ENCODE measurements around the gene ZC2HC1B. TPM values are rescaled to one million over a fixed set of nuclear protein-coding genes. Genes with fewer than 3 reads are reported as not detected.

ZC2HC1B gene
- total RNA-seq, 2 experiments from 2014 or later, result not detected

DNA sequence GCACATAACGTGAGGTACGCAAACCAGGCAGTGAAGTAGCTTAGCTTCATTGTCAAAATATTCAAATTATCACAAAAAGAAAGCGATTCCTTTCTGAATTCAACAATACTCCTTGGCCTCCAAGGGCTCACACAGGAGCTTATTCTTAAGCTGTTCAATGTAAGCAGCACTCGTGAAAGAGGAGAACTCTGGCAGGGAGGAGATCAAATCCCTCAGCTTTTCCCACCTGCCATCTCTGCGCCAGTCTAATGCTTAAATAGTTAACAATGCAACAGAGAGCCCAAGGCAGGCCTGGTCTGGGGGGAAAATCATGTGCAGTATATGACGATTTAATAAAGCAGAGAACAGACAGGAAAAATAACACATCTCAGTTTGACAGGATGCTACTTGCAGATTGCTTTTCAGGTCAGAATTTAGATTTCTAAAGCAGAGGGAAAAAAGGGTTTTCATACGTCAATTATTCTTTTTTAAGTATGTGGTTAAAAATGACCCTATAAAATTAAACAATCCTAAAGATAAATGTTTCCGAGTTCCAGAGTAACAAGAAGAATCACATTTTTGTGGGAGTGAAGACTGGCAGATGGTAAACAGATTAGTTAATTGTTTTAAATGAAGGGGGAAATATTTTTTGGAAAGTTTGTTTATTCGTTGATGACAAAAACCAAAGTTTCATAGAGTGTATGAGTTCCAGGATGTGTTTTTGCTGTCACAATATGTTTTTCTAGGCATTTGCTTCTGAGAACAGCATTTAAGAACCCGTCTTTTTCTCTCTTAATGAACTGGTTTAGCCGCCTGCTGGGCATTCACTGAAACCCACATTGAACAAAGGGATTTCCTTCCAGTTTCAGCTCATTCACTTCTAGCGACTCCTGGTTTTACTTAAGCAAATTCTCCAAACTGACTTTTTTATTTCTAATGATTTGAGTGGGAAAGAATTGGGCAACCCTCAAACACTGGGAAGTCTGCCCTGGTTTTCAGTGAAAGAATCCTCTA is 97.9 kb downstream of the ZC2HC1B start:
- Mint-ChIP-seq H3K36me3 (ENCODE audit: low read depth) (no peaks in the 10 kb centered on the region), H3K27me3 (no peaks in the 10 kb centered on the region), H3K27ac (no peak overlapping the region), H3K4me3 (no peak overlapping the region), H3K9me3 (no peaks in the 10 kb centered on the region), H3K4me1 (no peaks in the 10 kb centered on the region)
- ChIA-PET CTCF (interaction anchor here (1.7 kb wide), 1 partner anchor 23 kb away, joined by 5 read pairs; no protein-coding TSS in a partner anchor), POLR2A (interaction anchor here (1.7 kb wide), 1 partner anchor 9 kb away, joined by 4 read pairs; no protein-coding TSS in a partner anchor)
- no peak for DNase-seq

DNA sequence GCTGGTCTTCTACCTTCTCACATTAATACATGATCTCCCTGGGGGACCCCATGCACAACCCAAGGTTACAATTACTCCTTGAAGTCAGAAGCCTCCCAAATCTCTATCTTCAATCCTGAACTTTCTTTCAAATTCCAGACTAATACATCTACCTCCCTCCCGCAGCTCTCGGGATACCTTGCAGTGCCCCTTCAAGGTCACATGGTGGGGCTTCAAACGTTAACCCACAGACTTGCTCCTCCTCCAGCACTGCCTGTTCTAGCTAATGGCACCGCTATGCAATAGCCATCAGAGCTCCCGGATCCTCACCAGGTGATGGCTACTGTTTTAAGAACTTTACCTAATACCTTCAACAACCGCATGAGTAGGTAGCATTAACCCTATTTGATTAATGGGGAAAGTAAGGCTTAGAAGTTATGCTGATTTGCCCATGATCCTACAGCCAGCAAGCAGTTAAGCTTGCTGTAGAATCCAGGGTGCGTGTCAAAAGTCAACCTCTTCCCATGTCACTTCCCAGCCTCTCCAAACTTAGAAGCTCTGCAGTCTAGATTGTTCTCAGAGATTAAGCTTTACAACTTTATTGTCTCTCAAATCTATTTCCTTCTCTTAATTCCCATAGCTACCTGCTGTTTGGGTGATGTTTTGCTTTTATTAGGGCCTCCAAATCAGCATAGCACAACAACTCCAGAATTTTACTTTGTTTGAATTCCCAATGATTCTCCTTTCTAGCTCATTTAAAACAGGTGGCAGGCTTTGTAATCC is 99.1 kb downstream of the ZC2HC1B start:
- ChIA-PET CTCF (interaction anchor here (0.9 to 2.5 kb wide), 2 partner anchors 23 to 388 kb away, joined by 3 to 12 read pairs; no protein-coding TSS in a partner anchor), POLR2A (interaction anchor here (1.7 kb wide), 1 partner anchor 10 kb away, joined by 4 read pairs; no protein-coding TSS in a partner anchor)
- H3K4me3 Mint-ChIP-seq, result no peak overlapping the region
- H3K9me3 Mint-ChIP-seq, result no peaks in the 10 kb centered on the region
- H3K4me1 Mint-ChIP-seq, result no peaks in the 10 kb centered on the region
- no peaks in the 10 kb centered on the region for H3K36me3 Mint-ChIP-seq (ENCODE audit: low read depth)
- no peak overlapping the region for H3K27ac Mint-ChIP-seq
- DNase-seq, result no peak
- H3K27me3 Mint-ChIP-seq, result no peaks in the 10 kb centered on the region

DNA sequence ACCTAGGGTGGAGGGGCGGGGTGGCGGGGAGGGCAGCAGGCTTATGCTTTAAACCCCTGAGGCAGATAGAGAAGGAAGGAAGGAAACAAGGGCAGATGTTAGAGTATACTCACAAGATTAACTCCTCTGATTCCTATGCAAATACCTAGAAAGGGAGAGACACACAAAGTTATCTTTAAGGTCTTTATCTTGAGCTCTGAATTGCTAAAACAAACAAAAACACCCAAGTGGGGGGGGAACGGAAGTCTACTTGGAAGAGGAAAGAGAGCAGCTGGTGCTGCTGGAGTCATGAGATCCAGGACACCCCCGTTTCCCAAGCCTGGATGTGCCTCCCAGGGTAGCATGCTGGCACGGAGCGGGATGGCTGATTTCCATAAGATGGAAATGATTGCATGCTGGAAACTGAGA is 100.4 kb downstream of the ZC2HC1B start:
- Mint-ChIP-seq H3K4me1 (no peaks in the 10 kb centered on the region), H3K27ac (no peak overlapping the region), H3K9me3 (no peaks in the 10 kb centered on the region), H3K27me3 (no peaks in the 10 kb centered on the region), H3K4me3 (no peak overlapping the region), H3K36me3 (ENCODE audit: low read depth) (no peaks in the 10 kb centered on the region)
- ChIA-PET CTCF (interaction anchor here (2.5 kb wide), 1 partner anchor 25 kb away, joined by 12 read pairs; no protein-coding TSS in a partner anchor), POLR2A (no interaction called here)
- no peak for DNase-seq

DNA sequence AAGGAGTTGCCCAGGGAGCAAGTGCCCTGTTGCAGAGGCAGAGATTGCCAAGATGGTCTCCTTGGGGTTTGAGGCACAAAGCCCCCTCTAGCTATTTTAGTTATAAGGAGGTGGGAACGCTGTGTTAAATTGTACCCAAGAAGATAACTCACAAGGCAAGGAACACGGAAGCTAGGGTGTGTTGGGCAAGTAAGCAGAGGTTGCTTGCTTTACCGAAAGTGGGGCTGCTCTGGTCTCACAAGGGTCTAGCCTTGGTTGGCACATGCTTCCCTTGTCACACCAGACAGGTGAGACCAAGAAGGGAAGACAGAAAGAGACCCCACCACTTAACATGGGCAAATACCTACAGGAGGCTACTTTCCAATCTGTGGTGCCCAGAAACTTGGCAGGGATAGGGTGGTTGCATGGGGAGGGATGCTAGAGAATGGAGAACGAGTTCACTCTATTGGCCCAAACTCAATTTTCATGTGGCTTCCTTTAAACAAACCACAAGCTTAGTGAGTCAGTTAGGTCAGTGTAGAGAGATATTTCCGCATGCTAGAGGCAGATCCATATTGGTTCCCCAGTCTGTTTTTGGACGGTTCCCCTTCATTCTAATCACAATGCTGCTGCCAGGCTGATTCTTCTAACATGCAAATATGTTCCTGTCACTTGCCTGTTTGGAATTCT is 101.4 kb downstream of the ZC2HC1B start:
- no peaks in the 10 kb centered on the region for H3K27me3 Mint-ChIP-seq
- CTCF ChIA-PET, result no interaction called here

DNA sequence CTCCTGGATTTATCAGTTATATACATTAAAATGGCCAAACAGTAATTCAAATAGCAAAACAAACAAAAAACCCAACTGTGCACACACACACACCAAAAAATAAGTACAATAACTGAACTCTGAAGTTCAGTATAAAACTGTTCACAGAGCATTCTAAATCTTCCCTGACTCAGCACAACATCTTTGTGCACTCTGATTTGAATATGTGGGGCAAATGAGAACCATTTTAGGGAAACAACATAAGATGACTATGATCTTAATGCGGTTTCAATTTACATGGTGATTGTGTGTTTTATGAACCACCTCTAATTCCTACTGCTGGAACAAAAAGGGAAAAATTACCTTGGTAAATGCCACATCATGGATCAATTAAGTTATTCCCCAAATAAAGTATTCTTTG is 102.0 kb downstream of the ZC2HC1B start:
- Mint-ChIP-seq H3K27ac (no peak overlapping the region), H3K4me1 (no peaks in the 10 kb centered on the region), H3K36me3 (ENCODE audit: low read depth) (no peaks in the 10 kb centered on the region), H3K27me3 (peaks cover 2% of the 10 kb centered on the region), H3K9me3 (no peaks in the 10 kb centered on the region), H3K4me3 (no peak overlapping the region)
- CTCF ChIA-PET, result no interaction called here
- POLR2A ChIA-PET, result no interaction called here
- no peak for DNase-seq

More for the DNA sequence above, 101.4 kb downstream of the ZC2HC1B start:
- Mint-ChIP-seq H3K4me3 (no peak overlapping the region), H3K9me3 (no peaks in the 10 kb centered on the region), H3K27ac (no peak overlapping the region), H3K36me3 (ENCODE audit: low read depth) (no peaks in the 10 kb centered on the region), H3K4me1 (no peaks in the 10 kb centered on the region)
- DNase-seq, result no peak
- POLR2A ChIA-PET, result no interaction called here

DNA sequence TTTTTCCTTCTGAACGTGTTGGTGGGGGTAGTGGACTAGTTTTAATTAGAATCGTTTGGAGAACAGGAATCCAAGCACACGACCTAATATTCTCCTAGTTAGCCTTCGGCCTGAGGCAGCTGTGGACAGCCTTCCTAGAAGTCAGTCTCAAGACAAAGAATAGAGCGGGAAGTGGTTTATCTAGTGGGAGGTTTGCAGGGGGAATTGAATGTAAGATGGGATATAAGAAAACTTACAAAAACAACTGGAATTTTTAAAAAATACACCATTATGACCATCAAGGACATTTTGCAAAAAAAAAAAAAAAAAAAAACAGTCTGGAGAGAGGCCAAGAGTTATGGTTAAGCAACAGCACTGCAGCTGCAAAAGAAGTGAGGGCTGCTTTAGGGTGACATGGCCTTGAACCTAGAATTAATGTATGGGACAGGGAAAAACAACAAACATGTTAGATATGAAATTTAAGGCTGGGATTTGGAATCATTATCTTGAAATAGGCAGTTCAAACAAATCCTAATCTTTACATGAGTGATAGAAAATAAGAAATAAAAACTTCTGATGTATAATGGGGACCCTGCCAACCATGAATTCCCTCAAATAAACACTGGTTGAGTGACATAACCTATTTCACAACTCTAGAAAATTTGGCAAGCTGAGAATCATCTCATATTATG is 103.6 kb downstream of the ZC2HC1B start:
- H3K27me3 Mint-ChIP-seq, result peaks cover 2% of the 10 kb centered on the region
- no peaks in the 10 kb centered on the region for H3K9me3 Mint-ChIP-seq
- no peak overlapping the region for H3K27ac Mint-ChIP-seq
- H3K4me1 Mint-ChIP-seq, result no peaks in the 10 kb centered on the region
- DNase-seq, result no peak
- no peaks in the 10 kb centered on the region for H3K36me3 Mint-ChIP-seq (ENCODE audit: low read depth)
- ChIA-PET POLR2A (interaction anchor here (0.9 kb wide), 1 partner anchor 124 kb away, joined by 3 read pairs; no protein-coding TSS in a partner anchor), CTCF (no interaction called here)
- no peak overlapping the region for H3K4me3 Mint-ChIP-seq

DNA sequence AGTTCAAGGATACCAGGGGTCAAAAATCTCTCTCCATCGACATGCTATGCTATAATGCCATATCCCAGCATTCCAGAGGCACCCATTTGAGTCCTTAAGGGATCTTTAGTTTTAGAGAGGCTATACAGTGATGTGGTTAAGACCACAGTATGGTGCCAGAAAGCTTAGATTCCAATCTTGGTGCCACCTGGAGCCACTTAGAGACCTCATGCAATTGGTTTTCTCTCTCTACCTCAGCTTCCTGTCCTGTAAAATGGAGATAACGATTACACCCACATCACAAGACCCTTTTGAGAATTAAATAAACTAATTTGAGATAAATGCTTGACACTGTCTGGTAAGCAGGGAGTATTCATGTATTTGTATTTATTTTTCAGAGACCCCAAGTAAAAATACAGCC is 104.8 kb downstream of the ZC2HC1B start:
- H3K27ac Mint-ChIP-seq, result no peak overlapping the region
- no peaks in the 10 kb centered on the region for H3K9me3 Mint-ChIP-seq
- H3K4me3 Mint-ChIP-seq, result no peak overlapping the region
- ChIA-PET POLR2A (no interaction called here), CTCF (no interaction called here)
- no peaks in the 10 kb centered on the region for H3K36me3 Mint-ChIP-seq (ENCODE audit: low read depth)
- H3K4me1 Mint-ChIP-seq, result no peaks in the 10 kb centered on the region
- DNase-seq, result no peak
- H3K27me3 Mint-ChIP-seq, result peaks cover 2% of the 10 kb centered on the region

DNA sequence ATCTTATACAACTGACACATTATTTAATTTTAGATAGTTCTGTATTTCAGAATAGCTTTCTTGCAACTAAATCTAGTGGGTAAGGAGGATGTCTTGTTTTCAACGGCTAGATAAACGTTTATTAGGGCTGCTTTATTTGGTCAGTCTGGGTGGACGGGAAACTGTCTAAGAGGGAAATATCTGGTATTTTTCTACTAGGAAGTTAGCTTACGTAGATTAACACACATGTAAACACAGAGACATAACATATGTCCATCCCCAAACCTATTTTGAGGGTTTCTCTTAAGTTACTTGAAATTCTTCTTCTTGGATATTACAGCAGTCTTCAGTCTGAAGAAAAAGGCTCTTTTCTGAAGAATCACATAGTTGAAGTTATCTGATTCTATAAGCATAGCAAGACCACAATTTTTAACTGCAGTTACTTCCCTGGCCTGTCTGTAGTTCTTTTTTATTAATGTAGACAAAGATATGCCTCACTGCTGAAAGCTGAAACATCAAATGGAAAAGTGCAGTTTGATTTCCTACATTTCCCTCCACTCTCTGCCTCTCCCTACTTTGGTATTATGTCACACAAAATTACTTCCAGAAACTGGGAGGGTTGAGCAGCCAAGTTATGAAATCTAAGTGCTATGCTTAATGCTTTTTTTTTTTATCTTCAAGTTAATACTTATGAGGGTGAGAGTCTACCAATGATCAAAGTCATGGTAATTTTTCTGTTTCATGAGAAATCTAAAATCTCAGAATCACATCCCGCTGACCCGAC is 106.4 kb downstream of the ZC2HC1B start:
- no peaks in the 10 kb centered on the region for H3K4me1 Mint-ChIP-seq
- H3K36me3 Mint-ChIP-seq (ENCODE audit: low read depth), result no peaks in the 10 kb centered on the region
- H3K4me3 Mint-ChIP-seq, result no peak overlapping the region
- ChIA-PET POLR2A (no interaction called here), CTCF (interaction anchor here (1.1 kb wide), 1 partner anchor 30 kb away, joined by 3 read pairs; no protein-coding TSS in a partner anchor)
- DNase-seq, result no peak
- no peaks in the 10 kb centered on the region for H3K9me3 Mint-ChIP-seq
- no peak overlapping the region for H3K27ac Mint-ChIP-seq
- H3K27me3 Mint-ChIP-seq, result peaks cover 2% of the 10 kb centered on the region

DNA sequence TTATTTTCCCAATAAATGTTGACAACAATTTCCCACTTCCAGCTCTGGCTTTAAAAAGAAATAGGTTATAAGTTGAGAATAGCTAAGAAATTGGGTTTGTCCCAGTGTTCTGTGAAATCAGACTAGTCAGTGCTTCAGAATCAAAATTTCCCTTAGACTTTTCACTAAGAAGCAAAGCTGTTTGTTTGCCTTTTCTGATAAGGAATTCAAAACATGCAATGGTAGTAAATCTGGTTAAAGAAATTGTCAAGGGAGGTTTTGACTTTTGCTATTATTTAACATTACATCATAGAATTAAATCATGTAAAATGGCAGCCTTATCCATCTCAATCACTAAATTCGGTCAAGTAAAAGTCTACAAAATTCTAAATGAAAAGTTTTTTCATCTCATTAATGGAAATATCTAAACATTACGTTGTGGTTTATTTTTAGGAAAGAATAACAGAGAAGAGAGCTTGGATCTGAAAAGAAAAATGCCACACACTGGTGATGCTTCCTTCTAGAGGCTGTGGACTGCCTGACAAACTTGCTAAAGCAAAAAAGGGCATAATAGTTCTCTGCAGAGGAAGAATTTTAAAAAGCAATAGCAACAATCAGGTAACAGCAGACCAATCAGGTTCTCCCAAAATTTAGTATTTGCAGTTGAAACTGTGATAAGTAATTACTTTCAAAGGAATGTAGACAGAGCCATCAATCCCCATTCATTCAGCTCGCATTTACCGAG is 107.4 kb downstream of the ZC2HC1B start:
- H3K4me1 Mint-ChIP-seq, result no peaks in the 10 kb centered on the region
- DNase-seq, result no peak
- ChIA-PET POLR2A (no interaction called here), CTCF (interaction anchor here (0.7 kb wide), 1 partner anchor 32 kb away, joined by 3 read pairs; no protein-coding TSS in a partner anchor)
- peaks cover 2% of the 10 kb centered on the region for H3K27me3 Mint-ChIP-seq
- H3K36me3 Mint-ChIP-seq (ENCODE audit: low read depth), result no peaks in the 10 kb centered on the region
- H3K4me3 Mint-ChIP-seq, result no peak overlapping the region
- H3K9me3 Mint-ChIP-seq, result no peaks in the 10 kb centered on the region
- H3K27ac Mint-ChIP-seq, result no peak overlapping the region

DNA sequence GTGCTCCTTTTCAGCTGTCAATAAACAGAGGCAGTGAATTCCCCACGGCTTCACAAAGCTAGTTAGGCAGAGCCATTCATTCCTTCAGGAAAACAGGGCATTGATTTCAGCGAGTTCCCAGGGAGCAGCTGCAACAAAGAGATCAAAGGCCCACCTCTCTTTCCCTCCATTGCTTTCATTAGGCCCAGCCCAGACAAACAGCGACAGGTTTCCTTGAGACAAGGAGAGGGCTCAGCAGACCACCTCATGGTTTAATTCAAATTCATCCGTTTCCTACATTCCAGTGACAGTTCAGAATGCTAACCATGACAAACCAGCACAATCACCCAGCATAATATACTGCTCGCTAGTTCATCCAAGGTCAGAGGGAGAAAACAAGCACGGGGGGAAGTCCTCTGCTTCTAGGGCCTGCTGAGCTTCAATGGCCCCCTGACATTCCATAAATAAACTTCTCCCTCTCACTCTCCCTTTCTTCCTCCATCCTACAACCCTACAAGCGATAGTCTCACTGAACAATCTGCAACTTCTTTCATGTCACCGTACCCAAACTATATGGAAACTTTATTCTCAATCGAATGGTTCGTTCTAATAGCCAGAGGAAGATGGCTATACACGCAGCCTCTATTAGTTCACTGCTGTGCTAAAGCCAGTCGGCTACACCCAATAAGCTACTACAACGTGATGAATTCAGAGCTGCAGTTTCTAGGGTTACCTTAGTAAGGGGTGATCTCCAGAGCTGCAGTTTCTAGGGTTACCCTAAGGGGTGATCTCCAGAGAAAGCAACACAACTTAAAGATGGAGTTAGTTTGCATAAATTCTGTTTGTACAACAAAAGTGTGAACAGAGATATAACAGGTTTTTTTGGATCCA is 109.1 kb downstream of the ZC2HC1B start:
- H3K4me3 Mint-ChIP-seq, result no peak overlapping the region
- peaks cover 2% of the 10 kb centered on the region for H3K27me3 Mint-ChIP-seq
- H3K27ac Mint-ChIP-seq, result no peak overlapping the region
- no peak for DNase-seq
- H3K36me3 Mint-ChIP-seq (ENCODE audit: low read depth), result no peaks in the 10 kb centered on the region
- peaks cover 2% of the 10 kb centered on the region for H3K4me1 Mint-ChIP-seq
- CTCF ChIA-PET, result interaction anchor here (1.3 kb wide), 1 partner anchor 33 kb away, joined by 5 read pairs; no protein-coding TSS in a partner anchor
- POLR2A ChIA-PET, result interaction anchor here (0.5 kb wide), 1 partner anchor 111 kb away, joined by 3 read pairs; no protein-coding TSS in a partner anchor
- no peaks in the 10 kb centered on the region for H3K9me3 Mint-ChIP-seq

DNA sequence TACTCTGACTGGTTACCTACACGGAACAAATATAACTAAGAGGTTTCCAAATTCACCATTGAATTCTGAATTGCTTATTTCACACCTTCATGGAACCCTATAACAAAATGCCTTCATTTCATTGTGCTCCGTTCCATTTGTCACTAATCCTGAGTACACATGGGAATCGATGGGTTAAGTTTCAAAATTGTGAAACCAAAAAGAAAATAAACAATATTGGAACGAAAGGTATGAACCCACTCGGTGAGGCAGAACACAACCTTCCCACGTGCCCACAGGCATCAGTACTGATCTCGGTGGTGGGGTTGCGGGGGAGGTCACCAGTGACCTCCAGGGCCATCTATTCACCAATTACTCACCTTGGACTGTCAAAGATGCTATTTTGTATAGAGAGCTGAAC is 109.8 kb downstream of the ZC2HC1B start:
- CTCF ChIA-PET, result interaction anchor here (1.3 kb wide), 1 partner anchor 34 kb away, joined by 5 read pairs; no protein-coding TSS in a partner anchor
- POLR2A ChIA-PET, result no interaction called here
- DNase-seq, result no peak
- Mint-ChIP-seq H3K27me3 (peaks cover 2% of the 10 kb centered on the region), H3K4me1 (peaks cover 2% of the 10 kb centered on the region), H3K4me3 (no peak overlapping the region), H3K36me3 (ENCODE audit: low read depth) (no peaks in the 10 kb centered on the region), H3K9me3 (no peaks in the 10 kb centered on the region), H3K27ac (no peak overlapping the region)
